ENCODE measurements around the gene RRP9.
A peak's percentile ranks its signal among the peaks of the same experiment; 100 is the strongest.

RRP9 gene

GRCh38 chr3:51970606-51971300, 29.0 kb upstream of the RRP9 start:
- no peak for DNase-seq (ENCODE audit: low spot score)

GRCh38 chr3:51969841-51970240, 28.1 kb upstream of the RRP9 start:
- DNase-seq (ENCODE audit: low spot score): no peak

- no peak for DNase-seq (ENCODE audit: low spot score)
Measured at GRCh38 chr3:51968883-51969678, 27.4 kb upstream of the RRP9 start.

- DNase-seq (ENCODE audit: low spot score): peak; percentile 36
Measured at GRCh38 chr3:51968170-51968775, 26.6 kb upstream of the RRP9 start.

- DNase-seq (ENCODE audit: low spot score): peak; percentile 84
Measured at GRCh38 chr3:51967384-51968169, 25.9 kb upstream of the RRP9 start, which contains the start of gene PCBP4. TSS of gene PCBP4 (minus strand) at chr3:51967454. CDS start at chr3:51961240, 6,214 bp downstream.

GRCh38 chr3:51966922-51967383, 25.2 kb upstream of the RRP9 start:
- DNase-seq (ENCODE audit: low spot score): no peak

GRCh38 chr3:51966486-51966885, 24.8 kb upstream of the RRP9 start:
- DNase-seq (ENCODE audit: low spot score): no peak

GRCh38 chr3:51966016-51966415, 24.3 kb upstream of the RRP9 start:
- no peak for DNase-seq (ENCODE audit: low spot score)

GRCh38 chr3:51964521-51964920, 22.8 kb upstream of the RRP9 start:
- no peak for DNase-seq (ENCODE audit: low spot score)

GRCh38 chr3:51963951-51964451, 22.3 kb upstream of the RRP9 start:
- DNase-seq (ENCODE audit: low spot score): no peak

GRCh38 chr3:51962854-51963530, 21.3 kb upstream of the RRP9 start:
- DNase-seq (ENCODE audit: low spot score): no peak

- no peak for DNase-seq (ENCODE audit: low spot score)
Measured at GRCh38 chr3:51961602-51962569, 20.2 kb upstream of the RRP9 start.

- DNase-seq (ENCODE audit: low spot score): no peak
Measured at GRCh38 chr3:51961011-51961410, 19.3 kb upstream of the RRP9 start.

GRCh38 chr3:51960386-51960785, 18.7 kb upstream of the RRP9 start:
- no peak for DNase-seq (ENCODE audit: low spot score)

GRCh38 chr3:51959651-51960050, 17.9 kb upstream of the RRP9 start:
- DNase-seq (ENCODE audit: low spot score): no peak

GRCh38 chr3:51958603-51959521, 17.2 kb upstream of the RRP9 start:
- no peak for DNase-seq (ENCODE audit: low spot score)

- DNase-seq (ENCODE audit: low spot score): no peak
Measured at GRCh38 chr3:51957520-51958205, 16.0 kb upstream of the RRP9 start.

Data from SW480 (cell line).